ENCODE data around the gene PKN2. TPM values are rescaled to one million over a fixed set of nuclear protein-coding genes. Genes with fewer than 3 reads are reported as not detected.
"Not testable (repeated sequence)": the region's sequence is repeated elsewhere in the genome, so short reads cannot be mapped to it uniquely, and the experiment has no call there.

The PKN2 gene
- total RNA-seq, 1 donor from 2014 or later, result 23.9 TPM

DNA sequence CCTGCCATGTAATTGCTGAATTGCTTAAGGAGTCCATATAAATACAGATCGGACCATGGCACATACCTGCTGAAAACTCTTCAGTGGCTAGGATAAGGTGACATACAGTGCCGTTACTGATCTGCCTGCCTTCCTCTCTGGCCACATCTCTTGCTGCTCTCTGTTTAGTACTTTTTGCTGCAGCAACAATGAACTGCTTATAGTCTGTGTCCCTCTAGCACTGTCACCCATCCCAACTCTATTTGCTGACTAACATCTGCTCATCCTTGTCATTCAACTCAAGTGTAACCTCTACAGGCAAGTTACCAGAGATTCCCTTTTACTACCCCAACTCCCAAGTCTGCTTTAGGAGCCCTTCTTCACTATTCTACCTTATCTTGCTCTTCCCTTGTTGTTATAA, 141.6 kb downstream of the PKN2 start:
- no peak overlapping the region for H3K4me3 ChIP-seq (ENCODE audit: low read depth, low read length)
- TF ChIP-seq, protein P1, sequence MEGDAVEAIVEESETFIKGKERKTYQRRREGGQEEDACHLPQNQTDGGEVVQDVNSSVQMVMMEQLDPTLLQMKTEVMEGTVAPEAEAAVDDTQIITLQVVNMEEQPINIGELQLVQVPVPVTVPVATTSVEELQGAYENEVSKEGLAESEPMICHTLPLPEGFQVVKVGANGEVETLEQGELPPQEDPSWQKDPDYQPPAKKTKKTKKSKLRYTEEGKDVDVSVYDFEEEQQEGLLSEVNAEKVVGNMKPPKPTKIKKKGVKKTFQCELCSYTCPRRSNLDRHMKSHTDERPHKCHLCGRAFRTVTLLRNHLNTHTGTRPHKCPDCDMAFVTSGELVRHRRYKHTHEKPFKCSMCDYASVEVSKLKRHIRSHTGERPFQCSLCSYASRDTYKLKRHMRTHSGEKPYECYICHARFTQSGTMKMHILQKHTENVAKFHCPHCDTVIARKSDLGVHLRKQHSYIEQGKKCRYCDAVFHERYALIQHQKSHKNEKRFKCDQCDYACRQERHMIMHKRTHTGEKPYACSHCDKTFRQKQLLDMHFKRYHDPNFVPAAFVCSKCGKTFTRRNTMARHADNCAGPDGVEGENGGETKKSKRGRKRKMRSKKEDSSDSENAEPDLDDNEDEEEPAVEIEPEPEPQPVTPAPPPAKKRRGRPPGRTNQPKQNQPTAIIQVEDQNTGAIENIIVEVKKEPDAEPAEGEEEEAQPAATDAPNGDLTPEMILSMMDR (conservative IDR thresholded peaks at IDR 0.05; ENCODE audit: low read depth, low read length), result no peak

DNA sequence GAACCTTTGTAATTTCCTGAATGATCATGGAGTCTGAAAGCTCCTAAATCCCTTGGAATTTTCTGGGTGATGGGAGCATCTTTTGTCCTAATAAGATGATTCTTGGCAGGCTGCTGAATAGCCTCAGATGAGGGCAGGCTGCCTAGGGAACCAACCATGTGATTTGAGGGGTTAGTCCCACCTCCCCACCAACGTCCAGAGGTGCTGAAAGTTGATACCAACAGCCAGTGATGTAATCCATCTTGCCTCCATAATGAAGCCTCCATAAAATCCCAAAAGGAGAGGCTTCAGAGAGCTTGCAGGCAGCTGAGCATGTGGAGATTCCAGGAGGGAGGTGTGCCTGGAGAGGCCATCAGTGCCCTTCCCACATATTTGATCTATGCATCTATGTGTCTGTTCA, 163.6 kb downstream of the PKN2 start:
- H3K4me3 ChIP-seq (ENCODE audit: low read depth, low read length), result no peak overlapping the region
- no peak for DNase-seq (ENCODE audit: low read depth)
- TF ChIP-seq, protein P1 (conservative IDR thresholded peaks at IDR 0.05; ENCODE audit: low read depth, low read length), result no peak

More for the DNA sequence above, 141.6 kb downstream of the PKN2 start:
- no peak for DNase-seq (ENCODE audit: low read depth)

DNA sequence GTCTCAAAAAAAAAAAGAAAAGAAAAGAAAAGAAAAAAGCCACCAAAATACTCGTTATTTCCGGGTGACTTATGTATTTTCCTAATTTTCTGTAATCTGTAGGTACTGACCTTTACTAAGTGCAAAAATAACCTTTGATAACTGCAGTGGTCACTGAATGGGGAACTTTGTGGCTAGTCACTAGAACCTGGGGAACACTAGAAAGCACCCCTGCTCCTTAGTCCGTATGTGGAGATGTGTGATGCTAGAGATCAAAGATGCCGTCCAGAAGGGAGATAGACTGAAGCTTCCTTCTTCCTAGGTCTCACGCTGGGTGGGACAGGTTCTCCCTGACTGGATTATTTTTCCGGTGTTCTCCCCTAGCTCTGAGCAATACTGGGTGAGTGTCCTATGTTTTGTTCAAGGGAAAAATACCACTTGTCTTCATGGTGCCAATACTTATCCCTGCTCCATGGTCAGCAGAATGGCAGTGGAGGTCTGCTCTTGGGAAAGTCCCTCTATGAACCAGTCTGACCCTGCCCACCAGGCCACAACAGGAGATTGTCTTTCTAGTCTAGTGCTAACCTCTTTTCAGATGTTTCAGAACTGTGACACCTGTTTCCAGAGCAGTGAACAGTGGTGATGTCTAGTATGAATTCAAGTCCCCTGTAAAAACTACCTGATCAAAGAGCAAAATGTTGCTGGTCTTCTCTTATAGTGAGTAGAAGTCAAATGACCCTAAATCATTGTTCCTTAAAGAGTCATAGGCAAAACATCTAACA, 167.4 kb downstream of the PKN2 start:
- DNase-seq (ENCODE audit: low read depth), result no peak
- H3K4me3 ChIP-seq (ENCODE audit: low read depth, low read length), result no peak overlapping the region
- TF ChIP-seq, protein P1 (conservative IDR thresholded peaks at IDR 0.05; ENCODE audit: low read depth, low read length), result no peak

DNA sequence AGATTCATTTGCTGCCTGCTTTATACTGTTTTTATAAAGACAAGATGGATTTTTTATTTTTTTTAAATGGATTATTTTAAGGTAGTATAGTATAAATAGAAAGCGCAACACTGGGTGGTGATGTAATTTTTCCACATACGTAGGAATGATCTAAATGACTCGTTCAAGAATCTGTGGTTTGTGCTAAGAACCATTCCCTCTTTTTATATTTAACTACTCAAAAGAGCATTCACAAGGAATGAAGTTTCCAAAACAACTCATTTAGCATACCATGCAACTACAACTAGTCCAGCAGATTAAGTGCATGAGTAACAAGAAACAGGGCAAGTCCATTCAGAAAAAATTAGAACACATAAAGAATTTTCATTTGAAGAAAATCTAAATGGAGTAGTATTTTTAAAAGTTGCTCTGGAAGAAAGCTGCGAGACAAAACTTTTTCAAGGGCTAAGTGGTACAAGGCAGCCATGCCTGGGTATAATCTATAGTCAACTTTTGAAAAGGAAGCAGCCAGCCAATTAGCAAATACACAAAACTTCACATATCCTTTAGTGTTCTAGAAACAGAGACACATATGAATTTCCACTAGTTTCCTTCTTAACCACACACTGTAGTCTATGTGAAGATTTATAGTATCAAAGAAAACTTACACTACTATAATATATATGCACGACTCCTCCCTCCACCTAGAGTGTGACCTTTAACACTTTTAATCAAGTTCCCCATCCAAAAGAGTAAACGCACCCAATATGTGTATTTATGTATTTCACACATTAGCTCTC, 183.9 kb downstream of the PKN2 start:
- TF ChIP-seq, protein P1 (conservative IDR thresholded peaks at IDR 0.05; ENCODE audit: low read depth, low read length), result no peak
- no peak for DNase-seq (ENCODE audit: low read depth)
- no peak overlapping the region for H3K4me3 ChIP-seq (ENCODE audit: low read depth, low read length)

DNA sequence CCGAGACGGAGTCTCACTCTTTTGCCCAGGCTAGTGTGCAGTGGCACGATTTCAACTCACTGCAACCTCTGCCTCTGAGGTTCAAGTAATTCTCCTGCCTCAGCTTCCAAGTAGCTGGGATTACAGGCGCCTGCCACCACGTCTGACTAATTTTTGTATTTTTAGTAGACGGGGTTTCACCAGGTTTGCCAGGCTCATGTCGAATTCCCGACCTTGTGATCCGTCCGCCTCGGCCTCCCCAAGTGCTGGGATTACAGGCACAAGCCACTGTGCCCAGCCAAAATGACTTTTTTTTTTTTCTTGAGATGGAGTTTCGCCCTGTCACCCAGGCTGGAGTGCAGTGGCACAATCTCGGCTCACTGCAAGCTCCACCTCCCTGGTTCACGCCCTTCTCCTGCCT, 185.6 kb downstream of the PKN2 start:
- not testable (repeated sequence) for H3K4me3 ChIP-seq (ENCODE audit: low read depth, low read length); DNase-seq (ENCODE audit: low read depth)

DNA sequence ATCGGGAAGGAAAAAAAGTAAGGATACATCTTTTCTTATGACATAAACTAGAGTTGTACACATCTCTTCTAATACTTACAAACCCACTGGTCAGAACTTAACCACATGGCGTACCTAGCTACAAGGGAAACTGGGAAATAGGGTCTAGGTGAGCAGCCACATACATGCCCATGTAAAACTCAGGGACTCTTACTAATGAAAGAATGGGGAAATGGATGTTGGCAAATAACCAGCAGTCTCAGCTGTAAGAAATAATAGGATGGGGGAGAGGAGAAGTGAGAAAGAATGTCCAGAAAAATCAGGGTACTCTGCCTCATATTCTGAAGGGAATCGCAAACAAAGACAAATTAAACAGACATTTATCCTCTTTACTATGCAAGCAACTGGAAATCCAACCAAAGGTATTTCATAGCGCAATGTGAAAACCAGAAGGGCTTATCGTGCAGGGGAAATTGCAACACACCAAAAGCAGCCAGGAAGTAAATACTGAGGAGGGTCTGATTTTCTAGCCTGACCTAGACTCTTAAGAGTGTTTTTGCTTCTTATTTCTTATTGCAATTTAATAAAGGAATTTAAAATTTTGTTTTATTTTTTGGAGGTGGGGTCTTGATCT, 189.8 kb downstream of the PKN2 start:
- TF ChIP-seq, protein P1 (conservative IDR thresholded peaks at IDR 0.05; ENCODE audit: low read depth, low read length), result no peak
- no peak for DNase-seq (ENCODE audit: low read depth)
- no peak overlapping the region for H3K4me3 ChIP-seq (ENCODE audit: low read depth, low read length)

DNA sequence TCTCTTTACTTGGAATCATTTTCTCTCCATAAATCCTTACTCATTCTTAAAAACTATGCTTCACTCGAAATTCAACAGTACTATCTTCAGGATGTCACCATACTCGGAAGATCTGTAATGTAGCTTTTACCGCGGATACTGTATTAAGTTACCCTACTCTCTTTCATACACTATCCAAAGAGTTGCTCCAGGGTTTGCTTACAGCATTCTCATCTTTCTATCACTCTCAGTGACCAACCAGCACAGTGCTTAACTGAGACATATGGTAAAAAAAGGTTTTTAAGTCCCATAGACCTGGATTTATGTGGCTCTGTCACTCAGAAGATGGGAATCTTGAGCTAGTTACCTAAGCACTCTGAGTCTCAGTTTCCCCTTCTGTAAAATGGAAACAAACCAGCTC, 191.5 kb downstream of the PKN2 start:
- TF ChIP-seq, protein P1 (conservative IDR thresholded peaks at IDR 0.05; ENCODE audit: low read depth, low read length), result no peak

More for the DNA sequence above, 191.5 kb downstream of the PKN2 start:
- DNase-seq (ENCODE audit: low read depth), result no peak
- no peak overlapping the region for H3K4me3 ChIP-seq (ENCODE audit: low read depth, low read length)

Measured in epithelial cell of proximal tubule (primary cell).